ENCODE data around the gene C9orf57.

DNA sequence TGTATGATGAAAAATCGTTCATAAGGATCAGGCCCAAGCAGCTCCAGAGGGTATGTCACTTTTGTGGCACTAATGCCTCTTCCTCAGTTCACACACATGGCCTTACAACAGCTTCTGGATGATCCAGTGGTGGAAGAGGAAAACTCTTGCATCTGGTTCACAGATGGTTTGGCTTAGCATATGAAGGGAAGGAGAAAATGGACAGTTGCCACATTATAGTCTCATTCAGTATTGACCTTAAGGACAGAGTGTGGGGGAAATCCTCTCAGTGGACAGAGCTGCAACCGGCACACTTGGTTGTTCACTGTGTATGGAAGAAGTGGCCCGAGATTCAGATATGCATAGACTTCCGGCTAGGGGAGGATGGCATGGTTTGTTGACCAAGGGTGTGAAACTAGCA, 22.8 kb downstream of the C9orf57 start:
- no peak for TF ChIP-seq POLR2A (IDR thresholded peaks at IDR 0.05)
- TF ChIP-seq, protein P1, sequence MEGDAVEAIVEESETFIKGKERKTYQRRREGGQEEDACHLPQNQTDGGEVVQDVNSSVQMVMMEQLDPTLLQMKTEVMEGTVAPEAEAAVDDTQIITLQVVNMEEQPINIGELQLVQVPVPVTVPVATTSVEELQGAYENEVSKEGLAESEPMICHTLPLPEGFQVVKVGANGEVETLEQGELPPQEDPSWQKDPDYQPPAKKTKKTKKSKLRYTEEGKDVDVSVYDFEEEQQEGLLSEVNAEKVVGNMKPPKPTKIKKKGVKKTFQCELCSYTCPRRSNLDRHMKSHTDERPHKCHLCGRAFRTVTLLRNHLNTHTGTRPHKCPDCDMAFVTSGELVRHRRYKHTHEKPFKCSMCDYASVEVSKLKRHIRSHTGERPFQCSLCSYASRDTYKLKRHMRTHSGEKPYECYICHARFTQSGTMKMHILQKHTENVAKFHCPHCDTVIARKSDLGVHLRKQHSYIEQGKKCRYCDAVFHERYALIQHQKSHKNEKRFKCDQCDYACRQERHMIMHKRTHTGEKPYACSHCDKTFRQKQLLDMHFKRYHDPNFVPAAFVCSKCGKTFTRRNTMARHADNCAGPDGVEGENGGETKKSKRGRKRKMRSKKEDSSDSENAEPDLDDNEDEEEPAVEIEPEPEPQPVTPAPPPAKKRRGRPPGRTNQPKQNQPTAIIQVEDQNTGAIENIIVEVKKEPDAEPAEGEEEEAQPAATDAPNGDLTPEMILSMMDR (IDR thresholded peaks at IDR 0.05): no peak

All from heart left ventricle (tissue), 13 donors.